Measurements from ENCODE around the gene PHLDA2.

Gene PHLDA2

GRCh38 chr11:2913776-2914175, 15.4 kb downstream of the PHLDA2 start:
- Histone ChIP-seq H4K20me1 (ENCODE audit: insufficient read depth, low read length, poor library complexity, severe bottlenecking) (no peaks in the 10 kb centered on the region), H3K4me2 (ENCODE audit: low read depth, low read length, poor library complexity, severe bottlenecking) (peak overlapping the region; percentile 30), H3F3A (ENCODE audit: low read depth) (no peaks in the 10 kb centered on the region), H3K9me2 (replicated peaks; ENCODE audit: low read depth, low read length) (no peaks in the 10 kb centered on the region), H3K4me3 (ENCODE audit: low read length, poor library complexity, severe bottlenecking) (no peak overlapping the region), H3K4me1 (ENCODE audit: insufficient read depth, low read length, poor library complexity, severe bottlenecking) (peaks cover 35% of the 10 kb centered on the region), H3K9me3 (ENCODE audit: insufficient read depth, low read depth, low read length) (no peaks in the 10 kb centered on the region), H3K36me3 (ENCODE audit: insufficient read depth, low read length) (no peaks in the 10 kb centered on the region), H2AFZ (ENCODE audit: low read length) (no peak overlapping the region), H3K27me3 (ENCODE audit: insufficient read depth, low read length, poor library complexity, severe bottlenecking) (no peaks in the 10 kb centered on the region), H3K9ac (ENCODE audit: low read depth, low read length, poor library complexity, severe bottlenecking) (peak overlapping the region; percentile 34), H3K79me2 (ENCODE audit: insufficient read depth, low read length) (no peaks in the 10 kb centered on the region)
- TF ChIP-seq EZH2phosphoT487 (IDR thresholded peaks at IDR 0.05; ENCODE audit: borderline replicate concordance) (no peak), CTCF (conservative IDR thresholded peaks at IDR 0.05; ENCODE audit: low read length) (no peak)

GRCh38 chr11:2913019-2913431, 16.2 kb downstream of the PHLDA2 start:
- Histone ChIP-seq H3K4me2 (ENCODE audit: low read depth, low read length, poor library complexity, severe bottlenecking) (no peak overlapping the region), H3K79me2 (ENCODE audit: insufficient read depth, low read length) (no peaks in the 10 kb centered on the region), H3K4me3 (ENCODE audit: low read length, poor library complexity, severe bottlenecking) (no peak overlapping the region), H3K9ac (ENCODE audit: low read depth, low read length, poor library complexity, severe bottlenecking) (no peak overlapping the region), H2AFZ (ENCODE audit: low read length) (no peak overlapping the region), H3K4me1 (ENCODE audit: insufficient read depth, low read length, poor library complexity, severe bottlenecking) (peaks cover 35% of the 10 kb centered on the region), H3K9me3 (ENCODE audit: insufficient read depth, low read depth, low read length) (no peaks in the 10 kb centered on the region), H3K9me2 (replicated peaks; ENCODE audit: low read depth, low read length) (no peaks in the 10 kb centered on the region), H3K36me3 (ENCODE audit: insufficient read depth, low read length) (no peaks in the 10 kb centered on the region), H3K27me3 (ENCODE audit: insufficient read depth, low read length, poor library complexity, severe bottlenecking) (no peaks in the 10 kb centered on the region), H3F3A (ENCODE audit: low read depth) (no peaks in the 10 kb centered on the region), H4K20me1 (ENCODE audit: insufficient read depth, low read length, poor library complexity, severe bottlenecking) (no peaks in the 10 kb centered on the region)
- no peak for TF ChIP-seq CTCF (conservative IDR thresholded peaks at IDR 0.05; ENCODE audit: low read length)
- no peak for TF ChIP-seq EZH2phosphoT487 (IDR thresholded peaks at IDR 0.05; ENCODE audit: borderline replicate concordance)

GRCh38 chr11:2912498-2912897, 16.7 kb downstream of the PHLDA2 start:
- Histone ChIP-seq H3K9ac (ENCODE audit: low read depth, low read length, poor library complexity, severe bottlenecking) (no peak overlapping the region), H3K79me2 (ENCODE audit: insufficient read depth, low read length) (no peaks in the 10 kb centered on the region), H3K9me3 (ENCODE audit: insufficient read depth, low read depth, low read length) (no peaks in the 10 kb centered on the region), H3K36me3 (ENCODE audit: insufficient read depth, low read length) (no peaks in the 10 kb centered on the region), H3K4me3 (ENCODE audit: low read length, poor library complexity, severe bottlenecking) (no peak overlapping the region), H3K9me2 (replicated peaks; ENCODE audit: low read depth, low read length) (no peaks in the 10 kb centered on the region), H3K27me3 (ENCODE audit: insufficient read depth, low read length, poor library complexity, severe bottlenecking) (no peaks in the 10 kb centered on the region), H3F3A (ENCODE audit: low read depth) (no peaks in the 10 kb centered on the region), H2AFZ (ENCODE audit: low read length) (no peak overlapping the region), H3K4me2 (ENCODE audit: low read depth, low read length, poor library complexity, severe bottlenecking) (no peak overlapping the region), H3K4me1 (ENCODE audit: insufficient read depth, low read length, poor library complexity, severe bottlenecking) (peaks cover 35% of the 10 kb centered on the region), H4K20me1 (ENCODE audit: insufficient read depth, low read length, poor library complexity, severe bottlenecking) (no peaks in the 10 kb centered on the region)
- TF ChIP-seq CTCF (conservative IDR thresholded peaks at IDR 0.05; ENCODE audit: low read length) (no peak), EZH2phosphoT487 (IDR thresholded peaks at IDR 0.05; ENCODE audit: borderline replicate concordance) (no peak)

Measured in Loucy (cell line).